ENCODE data around the gene CTSF. TPM values are rescaled to one million over a fixed set of nuclear protein-coding genes. Genes with fewer than 3 reads are reported as not detected.

CTSF gene
- total and polyA plus RNA-seq, 2 of the 8 experiments (the other 6 are each of a cell fraction or from before 2014, with no cell fraction given) = 0.58 to 2.3 TPM

GRCh38 chr11:66579017-66579606 is 10.7 kb upstream of the CTSF start (continued):
- no peak for TF ChIP-seq CHD7 (IDR thresholded peaks at IDR 0.05; ENCODE audit: insufficient replicate concordance, low read length)
- peak in 1 of 2 experiments; percentile 77; a peak in 1 of 4 replicates for TF ChIP-seq HDAC2 (IDR thresholded peaks at IDR 0.05; ENCODE audit: borderline replicate concordance in 1 of 2, low read depth in 2 of 2, low read length in 2 of 2)
- TF ChIP-seq EP300 (IDR thresholded peaks at IDR 0.05; ENCODE audit: borderline replicate concordance in 1 of 2, low read depth in 2 of 2, low read length in 2 of 2) = 0 out of 3 replicates have a peak, but pooled peaks of 1 of the 2 experiments have one; percentile 26
- TF ChIP-seq MAX (IDR thresholded peaks at IDR 0.05) = peak; percentile 73
- TF ChIP-seq E2F6 (IDR thresholded peaks at IDR 0.05) = peak; percentile 44; the same call in 1 of the 2 replicates
- 0 out of 2 replicates have a peak, but pooled peaks have one; percentile 13 for TF ChIP-seq RXRA (IDR thresholded peaks at IDR 0.05; ENCODE audit: insufficient read depth, low read depth, low read length)
- peak; percentile 84 for TF ChIP-seq TEAD4 (IDR thresholded peaks at IDR 0.05; ENCODE audit: low read depth, low read length)
- no peak for TF ChIP-seq NANOG (IDR thresholded peaks at IDR 0.05; ENCODE audit: insufficient read depth, low read depth, low read length, poor library complexity, severe bottlenecking)

Data from H1 (cell line).